Breast epithelium (tissue), 3 donors: ENCODE data around the gene MAD1L1.

Experiments
- CTCF ChIP-seq, 3 donors: fragments of 450-650 bp; IDR thresholded peaks; one replicate each; pipeline ENCODE4 v1.5.1; 2016 to 2017; ENCODE audit warnings: antibody characterized with exemption in 3 of 3, mild to moderate bottlenecking in 3 of 3, moderate library complexity in 3 of 3
- POLR2A ChIP-seq: fragments of 450-650 bp; IDR thresholded peaks from one replicate; pipeline ENCODE4 v1.6.1; 2016; ENCODE audit warnings: antibody characterized with exemption, mild to moderate bottlenecking, moderate library complexity

GRCh38 chr7:2217206-2217605 is 15.5 kb downstream of the MAD1L1 start:
- no peak for TF ChIP-seq CTCF (IDR thresholded peaks at IDR 0.05)
- no peak for TF ChIP-seq POLR2A
